ENCODE results near the gene PCBP3. TPM values are rescaled to one million over a fixed set of nuclear protein-coding genes. Genes with fewer than 3 reads are reported as not detected.

The PCBP3 gene
- total and polyA plus RNA-seq, 2 of the 13 experiments (the other 11 are each of a cell fraction or from before 2014, with no cell fraction given): not detected

- no peak for TF ChIP-seq ATF2 (CRISPR knock-in tag; IDR thresholded peaks at IDR 0.05)
- TF ChIP-seq ZNF570 (CRISPR knock-in tag; IDR thresholded peaks at IDR 0.05; ENCODE audit: borderline replicate concordance): no peak
- TF ChIP-seq JUND (CRISPR knock-in tag; IDR thresholded peaks at IDR 0.05): no peak
- no peak for TF ChIP-seq SRF (IDR thresholded peaks at IDR 0.05; ENCODE audit: low read depth, low read length)
- TF ChIP-seq ZSCAN12 (CRISPR knock-in tag; IDR thresholded peaks at IDR 0.05): no peak
These were observed 74.9 kb downstream of the PCBP3 start (continued) for GRCh38 chr21:45718413-45718812.

- DNase-seq (ENCODE audit: low spot score) (no peak), FAIRE-seq (no peak), ATAC-seq (no peak)
- intact Hi-C loops (cut with micrococcal nuclease; ENCODE audit: unreplicated experiment) (no loop called here), in situ Hi-C loops (cut with HindIII; ENCODE audit: extremely low pct_ligation_motif_present, low pct_unique_long_range_greater_than_20kb) (no loop called here)
- 12% methylated on average over 5 of the region's 6 CpGs for WGBS (ENCODE audit: low lambda C conversion rate)
- H3K9me3 ChIP-seq (ENCODE audit: low read length): no peaks in the 10 kb centered on the region
- no peaks in the 10 kb centered on the region for H4K20me1 ChIP-seq (ENCODE audit: insufficient read depth, low read length)
- POLR2A ChIA-PET: no interaction called here
- no peak overlapping the region for H3K27ac ChIP-seq (ENCODE audit: extremely low read length, insufficient read depth, low read length)
- no peak overlapping the region for H3K4me2 ChIP-seq (ENCODE audit: low read depth, low read length)
- BruUV-seq (replicated peaks): no TSS peak
- H2AFZ ChIP-seq (ENCODE audit: low read length): no peak overlapping the region
- H3K4me1 ChIP-seq (ENCODE audit: insufficient read depth, low read length): no peaks in the 10 kb centered on the region
- no peaks in the 10 kb centered on the region for H3K36me3 ChIP-seq (replicated peaks in 1 of 2; ENCODE audit: control insufficient read depth in 1 of 2, insufficient read depth in 2 of 2, low read length in 2 of 2)
- no peaks in the 10 kb centered on the region for H3K79me2 ChIP-seq (ENCODE audit: insufficient read depth, low read length)
- H3K9ac ChIP-seq (ENCODE audit: insufficient read depth, low read depth, low read length): no peak overlapping the region
- CTCF ChIA-PET (ENCODE audit: low intra/inter-chr PET ratio, low total read pairs): no interaction called here
- H3K27me3 ChIP-seq (ENCODE audit: control insufficient read depth in 1 of 2, insufficient read depth in 2 of 2, low read length in 2 of 2): peaks cover 0 to 25% of the 10 kb centered on the region in 2 experiments; a peak in 2 of 5 replicates
- no peak overlapping the region for H3K4me3 ChIP-seq (replicated peaks in 1 of 3; ENCODE audit: insufficient read depth in 1 of 3, low read depth in 2 of 3, low read length in 3 of 3)
- no peak for TF ChIP-seq ZNF792 (CRISPR knock-in tag; IDR thresholded peaks at IDR 0.05)
- no peak for TF ChIP-seq ATF7-NPFF (CRISPR knock-in tag; IDR thresholded peaks at IDR 0.05; ENCODE audit: low read depth)
- TF ChIP-seq HNF1A (IDR thresholded peaks at IDR 0.05; ENCODE audit: low read depth): no peak
- TF ChIP-seq HNF1A (CRISPR knock-in tag; IDR thresholded peaks at IDR 0.05; ENCODE audit: borderline replicate concordance): no peak
- no peak for TF ChIP-seq TP53 (CRISPR knock-in tag; conservative IDR thresholded peaks at IDR 0.05)
- no peak for TF ChIP-seq THAP7 (CRISPR knock-in tag; IDR thresholded peaks at IDR 0.05)
- no peak for TF ChIP-seq CBFB (CRISPR knock-in tag; IDR thresholded peaks at IDR 0.05)
- no peak for TF ChIP-seq SMARCE1 (IDR thresholded peaks at IDR 0.05; ENCODE audit: borderline replicate concordance)
- no peak for TF ChIP-seq TGIF2 (CRISPR knock-in tag; IDR thresholded peaks at IDR 0.05)
- TF ChIP-seq ATRX (CRISPR knock-in tag; IDR thresholded peaks at IDR 0.05; ENCODE audit: borderline replicate concordance): no peak
- no peak for TF ChIP-seq XRCC5 (optimal IDR thresholded peaks at IDR 0.05; ENCODE audit: low read length)
- TF ChIP-seq PCBP1 (IDR thresholded peaks at IDR 0.05; ENCODE audit: borderline replicate concordance, low read depth, low read length): no peak
- no peak for TF ChIP-seq NONO (IDR thresholded peaks at IDR 0.05)
- TF ChIP-seq NONO (CRISPR knock-in tag; conservative IDR thresholded peaks at IDR 0.05): no peak
- TF ChIP-seq SMARCC2 (IDR thresholded peaks at IDR 0.05): no peak
These were observed 75.8 kb downstream of the PCBP3 start for GRCh38 chr21:45719177-45719802.

Data from HepG2 (cell line).